Smooth muscle cell (in vitro differentiated cells): ENCODE measurements around the gene RARG. TPM values are rescaled to one million over a fixed set of nuclear protein-coding genes. Genes with fewer than 3 reads are reported as not detected.

Source experiments
- DNase-seq: peaks from one replicate; lab custom pipeline; 2025; ENCODE audit not compliant: unreplicated experiment; lab: John Stamatoyannopoulos, UW
- H2AFZ ChIP-seq: fragments of 200-600 bp; sonication (generic); 2 replicates; pipeline ENCODE4 v1.6.0; 2016; ENCODE audit warnings: antibody characterized with exemption, low read depth, mild to moderate bottlenecking
- H3F3A ChIP-seq: fragments of 200-600 bp; sonication (generic); 2 replicates; pipeline ENCODE4 v1.6.0; 2017; ENCODE audit warnings: antibody characterized with exemption, low read depth
- H3K27ac ChIP-seq: fragments of 200-600 bp; sonication (generic); 2 replicates; pipeline ENCODE4 v1.5.1; 2016; ENCODE audit warnings: low read depth, mild to moderate bottlenecking
- H3K27me3 ChIP-seq: fragments of 200-600 bp; sonication (generic); 2 replicates; pipeline ENCODE4 v1.6.1; 2016; ENCODE audit warnings: low read depth, mild to moderate bottlenecking
- H3K36me3 ChIP-seq: fragments of 200-600 bp; sonication (generic); 2 replicates; pipeline ENCODE4 v1.5.1; 2016; ENCODE audit warnings: low read depth
- H3K4me1 ChIP-seq: fragments of 200-600 bp; sonication (generic); 2 replicates; pipeline ENCODE4 v1.5.1; 2016; ENCODE audit warnings: low read depth
- H3K4me2 ChIP-seq: fragments of 200-600 bp; sonication (generic); 2 replicates; pipeline ENCODE4 v1.6.0; 2016; ENCODE audit warnings: mild to moderate bottlenecking
- H3K4me3 ChIP-seq: fragments of 200-600 bp; sonication (generic); 2 replicates; pipeline ENCODE4 v1.5.1; 2016; ENCODE audit warnings: mild to moderate bottlenecking
- H3K79me2 ChIP-seq: fragments of 200-600 bp; sonication (generic); 2 replicates; pipeline ENCODE4 v1.6.0; 2016; ENCODE audit warnings: low read depth, mild to moderate bottlenecking
- H3K9ac ChIP-seq: fragments of 200-600 bp; sonication (generic); 2 replicates; pipeline ENCODE4 v1.6.0; 2016; ENCODE audit warnings: low read depth
- H3K9me3 ChIP-seq: fragments of 200-600 bp; sonication (generic); replicated peaks from 2 replicates; pipeline ENCODE4 v1.5.1; 2016; ENCODE audit warnings: low read depth
- H4K20me1 ChIP-seq: fragments of 200-600 bp; sonication (generic); 2 replicates; pipeline ENCODE4 v1.6.0; 2016; ENCODE audit warnings: low read depth
- CTCF ChIP-seq: fragments of 200-600 bp; sonication (generic); IDR thresholded peaks from 2 replicates; pipeline ENCODE4 v1.5.1; 2017; ENCODE audit warnings: borderline replicate concordance, mild to moderate bottlenecking, antibody characterized with exemption; ENCODE audit not compliant: insufficient read depth, poor library complexity, severe bottlenecking
- WGBS: methylation state at CpG from one replicate; pipeline ENCODE4 v1.1.7; 2016; ENCODE audit warnings: low lambda C conversion rate; 5-methylcytosine and 5-hydroxymethylcytosine counted together
- polyA plus RNA-seq: library from polyadenylated mRNA; unstranded; fragments of >200 nt; fragmentation: Nextera tagmentation; extraction: Ambion mirVana; gene quantifications from 2 replicates; pipeline ENCODE4 v1.2.1, GENCODE V29; 2016
- total RNA-seq: library from RNA; depleted of rRNA; stranded (reverse); fragments of >200 nt; gene quantifications from 2 replicates; pipeline ENCODE4 v1.2.3, GENCODE V29; 2014

RARG gene
- total and polyA plus RNA-seq, 2 experiments from 2014 or later, result 21.8 to 32.9 TPM

DNA sequence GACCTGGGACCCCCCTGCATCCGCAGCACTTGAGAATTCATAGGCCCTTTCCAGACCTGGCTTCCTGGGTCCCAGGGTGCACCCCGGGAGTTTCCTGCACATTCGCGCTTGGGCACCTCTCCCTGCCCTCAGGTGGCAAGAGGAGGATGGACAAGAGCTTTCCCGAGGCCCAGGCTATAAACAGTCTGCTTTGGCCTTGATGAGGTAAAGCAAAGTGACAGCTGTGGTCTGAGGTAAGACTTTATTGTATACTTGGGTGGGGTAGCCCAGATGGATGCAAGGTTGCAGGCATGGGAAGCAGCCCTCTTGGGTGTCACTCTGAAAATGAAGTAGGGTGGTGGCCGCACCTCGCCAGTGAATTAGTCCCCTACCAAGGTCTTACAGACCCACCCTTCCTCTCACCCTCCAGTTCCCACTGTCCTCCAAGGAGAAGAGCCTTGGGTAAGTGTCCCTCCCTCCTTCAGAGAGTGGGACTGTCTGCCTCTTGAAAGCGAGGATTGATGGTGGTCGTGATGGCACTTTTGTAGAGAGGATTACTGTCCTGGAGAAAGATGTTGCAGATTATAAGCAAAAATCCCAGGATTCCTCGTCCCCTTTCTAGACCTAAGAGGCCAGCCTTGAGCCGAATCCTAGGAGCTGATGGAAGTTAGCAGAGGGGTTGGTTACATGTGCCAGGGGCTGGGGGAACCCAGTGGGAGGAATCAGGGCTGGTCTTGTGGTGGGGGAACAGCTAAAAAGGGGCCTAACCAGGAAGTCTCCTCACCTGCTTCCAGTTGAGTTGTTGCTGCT lies 40.7 kb downstream of the RARG start:
- Histone ChIP-seq H3K4me3 (no peak overlapping the region), H3K9ac (no peak overlapping the region), H3K4me1 (no peaks in the 10 kb centered on the region), H3K9me3 (no peaks in the 10 kb centered on the region), H3K4me2 (no peak overlapping the region), H3F3A (peaks cover 2% of the 10 kb centered on the region), H2AFZ (no peak overlapping the region), H3K27ac (no peak overlapping the region), H3K27me3 (peaks cover 5% of the 10 kb centered on the region), H3K79me2 (no peaks in the 10 kb centered on the region), H3K36me3 (no peaks in the 10 kb centered on the region), H4K20me1 (peaks cover 3% of the 10 kb centered on the region)
- DNase-seq, result no peak
- 95% methylated on average over 11 of the region's 11 CpGs for WGBS
- no peak for TF ChIP-seq CTCF

- Histone ChIP-seq H3K36me3 (no peaks in the 10 kb centered on the region), H3K27me3 (peaks cover 5% of the 10 kb centered on the region), H3K9me3 (no peaks in the 10 kb centered on the region), H2AFZ (no peak overlapping the region), H4K20me1 (peaks cover 3% of the 10 kb centered on the region), H3F3A (peaks cover 3% of the 10 kb centered on the region), H3K9ac (no peak overlapping the region), H3K27ac (no peak overlapping the region), H3K4me1 (no peaks in the 10 kb centered on the region), H3K4me2 (no peak overlapping the region), H3K79me2 (no peaks in the 10 kb centered on the region), H3K4me3 (no peak overlapping the region)
- WGBS, result 46% methylated on average over 14 of the region's 14 CpGs
- peak; percentile 77 for TF ChIP-seq CTCF
- DNase-seq, result no peak
These were observed 41.8 kb downstream of the RARG start for GRCh38 chr12:53190108-53190729.

GRCh38 chr12:53187145-53187899 lies 44.7 kb downstream of the RARG start:
- Histone ChIP-seq H3K4me2 (no peak overlapping the region), H3F3A (peaks cover 3% of the 10 kb centered on the region), H4K20me1 (peaks cover 17% of the 10 kb centered on the region), H3K4me1 (peaks cover 9% of the 10 kb centered on the region), H3K4me3 (no peak overlapping the region), H3K79me2 (peaks cover 9% of the 10 kb centered on the region), H3K9me3 (no peaks in the 10 kb centered on the region), H3K27ac (no peak overlapping the region), H3K27me3 (no peaks in the 10 kb centered on the region), H3K36me3 (no peaks in the 10 kb centered on the region), H3K9ac (no peak overlapping the region), H2AFZ (no peak overlapping the region)
- no peak for TF ChIP-seq CTCF
- DNase-seq, result no peak
- 94% methylated on average over 15 of the region's 15 CpGs for WGBS
